GM12874 (cell line): ENCODE data around the gene RPL27A.

ENCODE experiments used
- CTCF ChIP-seq: IDR thresholded peaks from 2 replicates; pipeline ENCODE4 v1.5.1; 2011; ENCODE audit warnings: low read depth, mild to moderate bottlenecking, control low read depth, low read length, moderate library complexity; ENCODE audit not compliant: insufficient read depth

The RPL27A gene

GRCh38 chr11:8701891-8702597, 19.5 kb downstream of the RPL27A start:
- TF ChIP-seq CTCF: no peak

GRCh38 chr11:8702598-8702915, 20.0 kb downstream of the RPL27A start:
- no peak for TF ChIP-seq CTCF

- no peak for TF ChIP-seq CTCF
These were observed 21.5 kb downstream of the RPL27A start for GRCh38 chr11:8704136-8704535.

GRCh38 chr11:8705146-8705545, 22.6 kb downstream of the RPL27A start:
- no peak for TF ChIP-seq CTCF

GRCh38 chr11:8706673-8707432, 24.3 kb downstream of the RPL27A start:
- no peak for TF ChIP-seq CTCF

- TF ChIP-seq CTCF: no peak
These were observed 25.1 kb downstream of the RPL27A start for GRCh38 chr11:8707541-8708191.

- no peak for TF ChIP-seq CTCF
These were observed 26.5 kb downstream of the RPL27A start for GRCh38 chr11:8709002-8709672.
